OCI-LY3 (cell line): ENCODE measurements around the gene FTCD.

Source experiments
- CTCF ChIP-seq: fragments of 200-600, 300-600 bp; sonication (generic); IDR thresholded peaks from 2 replicates; pipeline ENCODE4 v1.5.1; 2014; ENCODE audit warnings: antibody characterized with exemption, low read length, low read depth
- EZH2phosphoT487 ChIP-seq: fragments of 200-600 bp; shearing (Covaris generic); IDR thresholded peaks from 2 replicates; pipeline ENCODE4 v1.6.1; 2018; ENCODE audit warnings: antibody characterized with exemption, mixed run types, low read depth

- TF ChIP-seq CTCF: no peak
- no peak for TF ChIP-seq EZH2phosphoT487
These were observed 24.4 kb downstream of the FTCD start for GRCh38 chr21:46130831-46131587.
